Cardiac fibroblast (primary cell): ENCODE data around the gene DNAH14.

Experiments used
- DNase-seq, 2 donors: peaks; one replicate each; pipeline versions ENCODE4 v3.0.0 to v3.0.0-alpha.2; 2010; ENCODE audit warnings: low read depth in 2 of 2
- H3K4me3 ChIP-seq, 2 donors: replicated peaks in 1 of 2; 1 replicate in 1 of 2; 2 replicates in 1 of 2; pipeline ENCODE4 v1.5.1; 2011; ENCODE audit warnings: low read depth in 2 of 2, low read length in 2 of 2, mild to moderate bottlenecking in 2 of 2, moderate library complexity in 1 of 2
- CTCF ChIP-seq: IDR thresholded peaks from one replicate; pipeline ENCODE4 v1.5.1; 2011; ENCODE audit warnings: low read depth, mild to moderate bottlenecking, low read length, inconsistent platforms

The DNAH14 gene

GRCh38 chr1:225408249-225408648, 478.8 kb downstream of the DNAH14 start:
- TF ChIP-seq CTCF: no peak
- H3K4me3 ChIP-seq: no peak overlapping the region
- DNase-seq: no peak

DNA sequence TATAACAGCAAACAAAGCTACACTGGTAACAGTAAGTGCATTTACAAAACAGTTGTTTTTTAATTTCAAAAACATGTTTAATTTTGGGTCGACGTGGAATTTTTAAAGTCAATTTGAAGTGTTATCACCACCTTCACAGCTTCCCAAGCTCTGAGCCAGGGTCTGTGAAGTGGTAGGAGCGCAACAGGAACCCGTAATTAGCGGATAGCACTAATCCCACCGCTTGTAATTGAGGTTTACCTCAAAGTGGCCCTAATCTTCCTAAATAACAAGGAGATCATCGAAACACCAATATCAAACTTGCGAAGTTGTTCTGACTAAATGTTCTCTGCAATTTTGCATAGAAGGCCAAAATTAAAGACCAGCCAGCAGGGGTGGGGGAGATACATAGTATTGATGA, 479.6 kb downstream of the DNAH14 start:
- TF ChIP-seq CTCF: no peak
- H3K4me3 ChIP-seq: no peak overlapping the region
- DNase-seq: no peak

DNA sequence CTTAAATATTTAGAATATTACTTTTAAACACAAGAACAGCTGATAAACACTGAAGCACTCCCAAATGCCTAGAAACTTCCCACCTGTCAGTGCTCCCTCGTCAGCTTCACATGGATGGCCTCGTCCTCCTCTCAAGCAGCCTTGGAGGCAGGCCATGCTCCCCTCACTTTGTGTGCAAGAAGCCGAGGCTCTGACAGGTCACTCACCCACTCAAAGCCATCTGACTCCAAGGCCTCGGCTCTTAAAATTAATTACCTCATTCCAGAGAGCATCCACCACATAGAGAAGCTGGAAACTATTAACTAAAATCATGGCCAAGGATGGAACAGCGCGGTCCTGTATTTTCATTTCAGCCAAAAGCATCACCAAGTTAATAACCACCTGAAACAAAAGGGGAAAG, 480.6 kb downstream of the DNAH14 start:
- DNase-seq: no peak
- TF ChIP-seq CTCF: no peak
- H3K4me3 ChIP-seq: no peak overlapping the region

DNA sequence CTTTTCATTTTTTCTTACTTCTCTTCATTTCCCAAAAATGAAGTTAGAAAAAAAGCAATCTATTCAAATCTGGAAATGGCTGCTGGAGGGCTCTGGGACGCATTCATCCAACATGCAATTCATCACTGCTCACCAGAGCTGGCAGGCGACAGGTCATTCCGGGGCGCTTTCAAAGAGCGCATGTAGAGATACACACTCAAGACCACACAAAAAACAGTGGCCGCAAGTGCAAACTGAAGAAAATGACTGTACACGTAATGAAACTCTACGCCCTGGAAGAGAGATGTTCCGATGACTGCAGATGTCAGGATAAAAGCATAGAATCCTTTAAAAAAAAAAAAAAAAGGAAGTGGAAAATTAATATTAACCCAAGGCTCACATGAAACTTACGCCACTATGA, 482.8 kb downstream of the DNAH14 start:
- TF ChIP-seq CTCF: no peak
- H3K4me3 ChIP-seq: no peak overlapping the region
- no peak for DNase-seq

GRCh38 chr1:225412803-225413351, 483.4 kb downstream of the DNAH14 start:
- DNase-seq: no peak
- no peak overlapping the region for H3K4me3 ChIP-seq
- TF ChIP-seq CTCF: no peak

GRCh38 chr1:225413708-225414375, 484.4 kb downstream of the DNAH14 start:
- no peak overlapping the region for H3K4me3 ChIP-seq
- TF ChIP-seq CTCF: no peak
- DNase-seq: no peak

DNA sequence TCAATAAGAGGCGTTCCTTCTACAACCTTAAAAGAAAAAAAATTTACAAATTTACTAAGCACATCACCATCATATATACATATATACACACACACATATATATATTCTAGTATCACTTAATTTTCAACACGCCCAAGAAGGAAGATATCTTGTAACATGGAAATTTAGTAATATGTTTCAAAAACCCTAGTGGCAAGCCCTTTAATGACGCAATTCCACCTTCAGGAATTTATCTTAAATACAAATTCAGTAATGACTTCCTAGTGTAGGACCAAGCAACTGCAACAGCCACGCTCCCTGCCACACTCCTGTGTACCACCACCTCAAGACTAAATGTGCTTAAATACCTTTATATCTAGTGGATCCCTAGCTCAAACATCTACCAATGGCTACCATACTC, 485.8 kb downstream of the DNAH14 start:
- no peak for DNase-seq
- H3K4me3 ChIP-seq: no peak overlapping the region
- no peak for TF ChIP-seq CTCF
